ENCODE data around the gene CDH4. TPM values are rescaled to one million over a fixed set of nuclear protein-coding genes. Genes with fewer than 3 reads are reported as not detected.

The CDH4 gene
- total and polyA plus RNA-seq, 10 donors: 0.30 to 20.1 (median 7.7) TPM

GRCh38 chr20:61743606-61744005 is 491.5 kb downstream of the CDH4 start:
- 75 to 93% (median 87%) methylated on average over 2 to 16 of the region's 16 CpGs for WGBS, 5 donors

GRCh38 chr20:61744691-61745396 is 492.8 kb downstream of the CDH4 start:
- intact Hi-C loops (cut with DNase I; ENCODE audit: low total_unique reads): no loop called here
- DNase-seq: peak; percentile 38
- no peaks in the 10 kb centered on the region for H3K27me3 ChIP-seq (replicated peaks in 1 of 7)

More at GRCh38 chr20:61743606-61744005, 491.5 kb downstream of the CDH4 start:
- H3K27ac ChIP-seq: no peak overlapping the region
- H3K4me3 ChIP-seq: no peak overlapping the region
- DNase-seq: peak; percentile 60
- no peaks in the 10 kb centered on the region for H3K27me3 ChIP-seq (replicated peaks in 1 of 7)
- TF ChIP-seq, protein P1, sequence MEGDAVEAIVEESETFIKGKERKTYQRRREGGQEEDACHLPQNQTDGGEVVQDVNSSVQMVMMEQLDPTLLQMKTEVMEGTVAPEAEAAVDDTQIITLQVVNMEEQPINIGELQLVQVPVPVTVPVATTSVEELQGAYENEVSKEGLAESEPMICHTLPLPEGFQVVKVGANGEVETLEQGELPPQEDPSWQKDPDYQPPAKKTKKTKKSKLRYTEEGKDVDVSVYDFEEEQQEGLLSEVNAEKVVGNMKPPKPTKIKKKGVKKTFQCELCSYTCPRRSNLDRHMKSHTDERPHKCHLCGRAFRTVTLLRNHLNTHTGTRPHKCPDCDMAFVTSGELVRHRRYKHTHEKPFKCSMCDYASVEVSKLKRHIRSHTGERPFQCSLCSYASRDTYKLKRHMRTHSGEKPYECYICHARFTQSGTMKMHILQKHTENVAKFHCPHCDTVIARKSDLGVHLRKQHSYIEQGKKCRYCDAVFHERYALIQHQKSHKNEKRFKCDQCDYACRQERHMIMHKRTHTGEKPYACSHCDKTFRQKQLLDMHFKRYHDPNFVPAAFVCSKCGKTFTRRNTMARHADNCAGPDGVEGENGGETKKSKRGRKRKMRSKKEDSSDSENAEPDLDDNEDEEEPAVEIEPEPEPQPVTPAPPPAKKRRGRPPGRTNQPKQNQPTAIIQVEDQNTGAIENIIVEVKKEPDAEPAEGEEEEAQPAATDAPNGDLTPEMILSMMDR (IDR thresholded peaks at IDR 0.05 in 8 of 11, conservative IDR thresholded peaks at IDR 0.05 in 3 of 11): no peak
- TF ChIP-seq POLR2AphosphoS5 (IDR thresholded peaks at IDR 0.05) (no peak), POLR2A (IDR thresholded peaks at IDR 0.05) (no peak)
- no peaks in the 10 kb centered on the region for H3K4me1 ChIP-seq
- intact Hi-C loops (cut with DNase I; ENCODE audit: low total_unique reads): no loop called here
- H3K9me3 ChIP-seq: peaks cover 0 to 29% (median 11%) of the 10 kb centered on the region in 8 donors
- H3K36me3 ChIP-seq: no peaks in the 10 kb centered on the region

DNA sequence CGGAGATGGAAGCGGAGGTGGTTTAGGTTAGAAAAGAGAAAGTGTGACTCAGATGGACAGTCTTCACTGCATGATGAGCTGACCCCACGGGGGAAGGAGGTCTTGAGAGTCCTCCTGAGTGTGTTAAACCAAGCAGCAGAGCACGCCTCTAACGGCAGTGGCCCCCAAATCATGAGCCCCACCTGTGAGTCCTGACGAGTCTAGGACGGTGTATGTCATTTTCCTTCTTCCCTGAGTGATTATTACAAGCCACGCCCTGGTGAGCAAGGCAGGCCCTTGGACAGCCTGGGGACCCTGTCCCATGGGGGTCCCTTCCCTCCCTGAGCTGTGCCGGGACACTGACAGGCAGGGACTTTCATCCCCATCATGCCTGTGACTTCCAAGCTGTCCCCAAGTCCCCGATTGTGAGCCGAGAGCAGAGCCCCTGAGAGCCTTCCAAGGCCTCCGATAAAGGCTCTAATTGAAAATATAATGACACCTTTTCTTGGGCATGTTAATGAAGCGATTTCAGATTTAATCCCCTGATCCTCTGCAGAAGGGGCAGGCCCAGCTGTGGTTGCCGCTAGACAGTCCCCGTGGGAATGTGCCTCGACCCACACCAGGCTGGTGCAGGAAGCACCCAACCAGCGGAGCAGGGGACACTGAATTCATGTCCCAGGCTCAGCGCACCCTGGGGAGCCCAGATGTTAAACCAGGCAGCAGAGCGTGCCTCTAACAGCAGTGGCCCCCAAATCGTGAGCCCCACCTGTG is 493.5 kb downstream of the CDH4 start:
- no peaks in the 10 kb centered on the region for H3K36me3 ChIP-seq
- 79 to 88% (median 84%) methylated on average over 17 to 20 of the region's 20 CpGs for WGBS, 5 donors
- intact Hi-C loops (cut with DNase I; ENCODE audit: low total_unique reads): no loop called here

More at GRCh38 chr20:61744691-61745396, 492.8 kb downstream of the CDH4 start:
- Histone ChIP-seq H3K4me1 (no peaks in the 10 kb centered on the region), H3K27ac (no peak overlapping the region), H3K4me3 (no peak overlapping the region), H3K36me3 (no peaks in the 10 kb centered on the region), H3K9me3 (peaks cover 0 to 33% (median 14%) of the 10 kb centered on the region in 8 donors)
- TF ChIP-seq POLR2A (IDR thresholded peaks at IDR 0.05) (no peak), POLR2AphosphoS5 (IDR thresholded peaks at IDR 0.05) (no peak)
- TF ChIP-seq, protein P1 (IDR thresholded peaks at IDR 0.05 in 8 of 11, conservative IDR thresholded peaks at IDR 0.05 in 3 of 11): no peak
- WGBS, 5 donors: 87 to 90% (median 89%) methylated on average over 18 of the region's 18 CpGs

More for the DNA sequence above, 493.5 kb downstream of the CDH4 start:
- Histone ChIP-seq H3K27ac (no peak overlapping the region), H3K9me3 (peaks cover 0 to 40% (median 22%) of the 10 kb centered on the region in 8 donors), H3K4me1 (no peaks in the 10 kb centered on the region), H3K27me3 (replicated peaks in 1 of 7) (no peaks in the 10 kb centered on the region), H3K4me3 (no peak overlapping the region)
- DNase-seq: peak; percentile 53
- TF ChIP-seq POLR2AphosphoS5 (IDR thresholded peaks at IDR 0.05): no peak
- no peak for TF ChIP-seq POLR2A (IDR thresholded peaks at IDR 0.05)
- TF ChIP-seq, protein P1 (IDR thresholded peaks at IDR 0.05 in 8 of 11, conservative IDR thresholded peaks at IDR 0.05 in 3 of 11): no peak
